GM12878 (cell line): Measurements from ENCODE around the gene BEGAIN. TPM values are rescaled to one million over a fixed set of nuclear protein-coding genes. Genes with fewer than 3 reads are reported as not detected.
A peak's percentile ranks its signal among the peaks of the same experiment; 100 is the strongest.

Experiments used
- ATAC-seq: fragments of 200-7000 bp; cut with Tn5 transposase; 3 replicates; pipeline ENCODE4 v1.9.1; 2020; ENCODE audit warnings: mild to moderate bottlenecking, moderate library complexity
- BruUV-seq: library from RNA; stranded (reverse); fragments of 400-500 nt; replicated peaks from 2 replicates; lab custom pipeline; 2021; lab: Mats Ljungman, UMichigan
- CTCF ChIA-PET: fragments of 300-600 bp; sonication (Branson Sonifier 250); formaldehyde crosslinking; extraction: SDS; loops from one replicate; lab custom pipeline; 2021; ENCODE audit warnings: inconsistent platforms; lab: Yijun Ruan, JAX
- POLR2A ChIA-PET: fragments of 350-600 bp; formaldehyde crosslinking; extraction: SDS; loops from one replicate; lab custom pipeline; 2021; ENCODE audit warnings: inconsistent platforms; lab: Charles Lee
- RAD21 ChIA-PET: fragments of 300-600 bp; sonication (Branson Sonifier 250); formaldehyde crosslinking; loops from one replicate; lab custom pipeline; 2023; ENCODE audit warnings: antibody characterized with exemption; ENCODE audit not compliant: unreplicated experiment; lab: Charles Lee
- SMC1A ChIA-PET: fragments of 300-600 bp; sonication (Branson Sonifier 250); formaldehyde crosslinking; loops from one replicate; lab custom pipeline; 2023; ENCODE audit not compliant: unreplicated experiment, uncharacterized antibody; lab: Charles Lee
- DNase-seq: peaks from one replicate; pipeline ENCODE4 v3.0.0-alpha.2; 2011; ENCODE audit warnings: low read depth, low spot score
- FAIRE-seq: peaks from 3 replicates; lab custom pipeline; 2011; peaks lifted over from hg19 to GRCh38; lab: Jason Lieb, UNC
- H2AFZ ChIP-seq: 2 replicates; pipeline ENCODE4 v1.6.0; 2011; ENCODE audit warnings: low read depth, low read length, control low read depth; ENCODE audit not compliant: control insufficient read depth
- H3K27ac ChIP-seq: 2 replicates; pipeline ENCODE4 v1.5.1; 2011; ENCODE audit warnings: control low read depth; ENCODE audit not compliant: control insufficient read depth, insufficient read depth
- H3K27me3 ChIP-seq, 2 experiments: replicated peaks in 1 of 2; 2 replicates each; pipeline versions ENCODE4 v1.6.0 to v1.6.1; 2011; ENCODE audit warnings: low read length in 1 of 2; ENCODE audit not compliant: control insufficient read depth in 2 of 2, insufficient read depth in 2 of 2
- H3K36me3 ChIP-seq, 2 experiments: 2 replicates each; pipeline ENCODE4 v1.5.1; 2011; ENCODE audit warnings: low read length in 1 of 2; ENCODE audit not compliant: control insufficient read depth in 2 of 2, insufficient read depth in 2 of 2
- H3K4me1 ChIP-seq: 2 replicates; pipeline ENCODE4 v1.6.1; 2011; ENCODE audit warnings: mild to moderate bottlenecking, low read length, moderate library complexity, mixed read lengths; ENCODE audit not compliant: control insufficient read depth, insufficient read depth
- H3K4me2 ChIP-seq: 2 replicates; pipeline ENCODE4 v1.6.0; 2011; ENCODE audit warnings: control low read depth; ENCODE audit not compliant: control insufficient read depth, insufficient read depth
- H3K4me3 ChIP-seq: fragments of 200-600 bp; sonication (generic); 2 replicates; pipeline ENCODE4 v1.5.1; 2016
- H3K79me2 ChIP-seq: 2 replicates; pipeline ENCODE4 v1.6.0; 2011; ENCODE audit warnings: low read length; ENCODE audit not compliant: control insufficient read depth, insufficient read depth
- H3K9ac ChIP-seq: 2 replicates; pipeline ENCODE4 v1.8.0; 2011; ENCODE audit warnings: low read length, control low read depth, mixed read lengths; ENCODE audit not compliant: control insufficient read depth, insufficient read depth
- H3K9me3 ChIP-seq: replicated peaks from 3 replicates; pipeline ENCODE4 v1.5.1; 2011; ENCODE audit warnings: mild to moderate bottlenecking, low read length; ENCODE audit not compliant: control insufficient read depth, insufficient read depth
- H4K20me1 ChIP-seq: 2 replicates; pipeline ENCODE4 v1.6.0; 2011; ENCODE audit not compliant: control insufficient read depth, insufficient read depth
- CHD2 ChIP-seq: IDR thresholded peaks from 2 replicates; pipeline ENCODE4 v1.6.1; 2011; ENCODE audit warnings: low read depth, low read length, improper control_type of control experiment, borderline replicate concordance
- ESRRA ChIP-seq: IDR thresholded peaks from 2 replicates; pipeline ENCODE4 v1.6.1; 2012; ENCODE audit warnings: mild to moderate bottlenecking, low read length, improper control_type of control experiment
- RCOR1 ChIP-seq: conservative IDR thresholded peaks from 2 replicates; pipeline ENCODE4 v1.6.1; 2012; ENCODE audit warnings: low read depth, low read length, improper control_type of control experiment
- SKIL ChIP-seq: fragments of 450-650 bp; IDR thresholded peaks from 2 replicates; pipeline ENCODE4 v1.6.1; 2017; ENCODE audit warnings: mild to moderate bottlenecking, low read depth, inconsistent platforms; ENCODE audit not compliant: poor library complexity, severe bottlenecking
- WGBS: methylation state at CpG from one replicate; pipeline ENCODE4 v1.1.6; 2016; ENCODE audit warnings: low lambda C conversion rate; ENCODE audit not compliant: insufficient replicate concordance, insufficient coverage; ENCODE audit errors: missing lambda C conversion rate; 5-methylcytosine and 5-hydroxymethylcytosine counted together
- in situ Hi-C: fragments of 300-500 bp; cut with MboI; formaldehyde crosslinking; loops from 9 replicates; pipeline ENCODE4 v1.14.3; 2018; ENCODE audit warnings: mixed read lengths
- intact Hi-C: fragments of 100-400 bp; cut with micrococcal nuclease; formaldehyde crosslinking; loops from one replicate; pipeline ENCODE4 v1.14.2; 2022; ENCODE audit not compliant: unreplicated experiment
- polyA plus RNA-seq, 11 experiments: library from polyadenylated mRNA; depleted of rRNA in 4 of 11; unstranded in 6 of 11; stranded (reverse) in 5 of 11; fragments of >200 nt; fragmentation: Nextera tagmentation in 4 of 11; fragmentation: Illumina TruSeq in 1 of 11; extraction: Ambion mirVana in 4 of 11; extraction: Trizol in 1 of 11; gene quantifications; 1 replicate in 1 of 11; 2 replicates in 10 of 11; pipeline versions ENCODE4 v1.2.1 to v1.2.3, GENCODE V29; 2011 to 2016; ENCODE audit warnings: inconsistent platforms in 2 of 11, missing spikeins in 2 of 11, low read depth in 1 of 11
- total RNA-seq, 4 experiments: library from RNA; depleted of rRNA in 3 of 4; stranded (reverse); fragments of >200 nt in 3 of 4; fragmentation: Illumina TruSeq in 1 of 4; extraction: Trizol in 1 of 4; gene quantifications; 2 replicates each; pipeline versions ENCODE4 v1.2.1 to v1.2.3, GENCODE V29; 2013 to 2021
- TF ChIP-seq, protein P1 (sequence below): IDR thresholded peaks from 2 replicates; pipeline ENCODE4 v1.6.1; 2011; ENCODE audit warnings: low read depth, mild to moderate bottlenecking, low read length, moderate library complexity, borderline replicate concordance; ENCODE audit errors: extremely low read depth

Gene BEGAIN
- total and polyA plus RNA-seq, 10 of the 15 experiments (the other 5 are each of a cell fraction or from before 2014, with no cell fraction given): 0.01 to 0.31 (median 0.06) TPM; not detected in 5

DNA sequence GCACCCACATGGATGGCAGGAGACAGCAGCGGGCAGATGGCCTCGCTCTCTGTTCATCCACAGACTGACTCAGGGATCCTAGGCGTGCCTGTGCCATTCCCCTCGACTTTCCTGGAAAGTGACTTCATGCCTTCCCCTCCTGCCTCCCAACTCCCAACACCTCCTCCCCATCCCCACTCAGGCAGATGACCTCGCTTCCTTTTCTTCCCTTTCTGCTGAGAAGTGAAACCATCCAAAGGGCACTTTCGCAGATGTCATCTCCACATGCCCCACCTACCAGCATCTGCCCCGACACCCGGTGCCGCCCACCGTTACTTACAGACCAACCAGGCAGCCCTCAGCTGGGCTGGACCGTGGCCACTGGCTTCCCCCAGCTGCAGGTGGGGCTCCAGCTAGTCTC is 29.6 kb downstream of the BEGAIN start:
- ChIA-PET CTCF (no interaction called here), SMC1A (no interaction called here), RAD21 (no interaction called here), POLR2A (no interaction called here)
- H3K4me2 ChIP-seq: no peak overlapping the region
- 21% methylated on average over 11 of the region's 11 CpGs for WGBS
- in situ Hi-C loops: no loop called here
- no peaks in the 10 kb centered on the region for H4K20me1 ChIP-seq
- intact Hi-C loops: no loop called here
- H3K9me3 ChIP-seq: no peaks in the 10 kb centered on the region
- FAIRE-seq (no peak), DNase-seq (no peak), ATAC-seq (peak; percentile 61)
- no peak overlapping the region for H3K27ac ChIP-seq
- no peak overlapping the region for H3K4me3 ChIP-seq
- no peaks in the 10 kb centered on the region for H3K36me3 ChIP-seq
- H3K27me3 ChIP-seq: no peaks in the 10 kb centered on the region
- no peaks in the 10 kb centered on the region for H3K79me2 ChIP-seq
- H2AFZ ChIP-seq: no peak overlapping the region
- BruUV-seq: no TSS peak
- H3K4me1 ChIP-seq: no peaks in the 10 kb centered on the region
- no peak overlapping the region for H3K9ac ChIP-seq
- no peak for TF ChIP-seq SKIL
- TF ChIP-seq ESRRA: no peak
- TF ChIP-seq, protein P1, sequence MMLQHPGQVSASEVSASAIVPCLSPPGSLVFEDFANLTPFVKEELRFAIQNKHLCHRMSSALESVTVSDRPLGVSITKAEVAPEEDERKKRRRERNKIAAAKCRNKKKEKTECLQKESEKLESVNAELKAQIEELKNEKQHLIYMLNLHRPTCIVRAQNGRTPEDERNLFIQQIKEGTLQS: no peak
- no peak for TF ChIP-seq CHD2
- TF ChIP-seq RCOR1: no peak
